Heart left ventricle (tissue), 13 donors: ENCODE data around the gene RFX3.

Experiments
- POLR2A ChIP-seq, 2 donors: fragments of 450-650 bp; IDR thresholded peaks; one replicate each; pipeline ENCODE4 v1.6.1; 2017; ENCODE audit warnings: antibody characterized with exemption in 2 of 2, mild to moderate bottlenecking in 2 of 2, moderate library complexity in 2 of 2
- TF ChIP-seq, protein P1 (sequence below), 12 donors: fragments of 200-600 bp; sonication (generic) in 4 of 12; IDR thresholded peaks; one replicate each; pipeline versions ENCODE4 v1.5.0 to v1.8.0; 2018 to 2022; ENCODE audit warnings: antibody characterized with exemption in 12 of 12, mild to moderate bottlenecking in 5 of 12
- donor health status: ischemic (EF 13 %, LVEDD 7.1; RV severe dilation, severe dysfunction).
- donor health status: DM: no; HTN: yes; CAD: no.
- donor health status: DM: no; HTN: no; CAD: no.
- donor health status: ischemic (EF 25% LVEDD 6.9; RV normal size, moderate dysfunction).
- donor health status: ischemic (EF 25% LVEDD 5.7; RV mildly dilated, moderate dysfunction).
- donor health status: ischemic (EF 35%, LVEDD 5.7; RV mildly dilated, moderate dysfunction).
- donor health status: nonischemic (EF 11% LVEDD 7.7; RV severe dilation, severe dysfunction).
- donor health status: DM: yes; HTN: yes; CAD: no.
- donor health status: PGD.
- donor health status: ischemic (EF 29% LVEDD 5.4; RV normal size, mild dysfunction).
- donor health status: nonischemic (EF 23%, LVEDD 6.1; RV moderate dilation, normal function).

DNA sequence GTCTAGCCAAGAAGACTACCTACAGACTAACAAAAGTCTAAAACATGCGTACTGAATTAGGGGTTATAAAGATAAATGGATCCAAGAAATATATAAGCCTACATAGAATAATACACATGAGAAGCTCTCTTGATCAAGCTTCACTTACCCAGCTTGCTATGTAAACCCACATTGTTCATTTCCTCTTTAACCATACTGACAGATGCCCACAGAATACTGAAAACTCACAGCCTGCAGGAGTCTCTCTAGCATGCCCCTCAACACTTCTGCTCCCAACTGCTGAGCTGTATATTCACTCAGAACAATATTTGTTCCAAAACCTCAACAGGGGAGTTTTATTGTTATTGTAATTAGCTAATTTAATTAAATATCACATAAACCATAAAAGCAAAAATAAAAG is 52.4 kb downstream of the RFX3 start:
- TF ChIP-seq, protein P1, sequence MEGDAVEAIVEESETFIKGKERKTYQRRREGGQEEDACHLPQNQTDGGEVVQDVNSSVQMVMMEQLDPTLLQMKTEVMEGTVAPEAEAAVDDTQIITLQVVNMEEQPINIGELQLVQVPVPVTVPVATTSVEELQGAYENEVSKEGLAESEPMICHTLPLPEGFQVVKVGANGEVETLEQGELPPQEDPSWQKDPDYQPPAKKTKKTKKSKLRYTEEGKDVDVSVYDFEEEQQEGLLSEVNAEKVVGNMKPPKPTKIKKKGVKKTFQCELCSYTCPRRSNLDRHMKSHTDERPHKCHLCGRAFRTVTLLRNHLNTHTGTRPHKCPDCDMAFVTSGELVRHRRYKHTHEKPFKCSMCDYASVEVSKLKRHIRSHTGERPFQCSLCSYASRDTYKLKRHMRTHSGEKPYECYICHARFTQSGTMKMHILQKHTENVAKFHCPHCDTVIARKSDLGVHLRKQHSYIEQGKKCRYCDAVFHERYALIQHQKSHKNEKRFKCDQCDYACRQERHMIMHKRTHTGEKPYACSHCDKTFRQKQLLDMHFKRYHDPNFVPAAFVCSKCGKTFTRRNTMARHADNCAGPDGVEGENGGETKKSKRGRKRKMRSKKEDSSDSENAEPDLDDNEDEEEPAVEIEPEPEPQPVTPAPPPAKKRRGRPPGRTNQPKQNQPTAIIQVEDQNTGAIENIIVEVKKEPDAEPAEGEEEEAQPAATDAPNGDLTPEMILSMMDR (IDR thresholded peaks at IDR 0.05) = no peak
- no peak for TF ChIP-seq POLR2A (IDR thresholded peaks at IDR 0.05)
